GM18870 (cell line): ENCODE data around the gene ARAP1.

Experiments used
- ATAC-seq: cut with Tn5 transposase; IDR thresholded peaks from one replicate; pipeline ENCODE4 v1.9.1; 2021; ENCODE audit warnings: moderate library complexity; ENCODE audit not compliant: unreplicated experiment

ARAP1 gene

DNA sequence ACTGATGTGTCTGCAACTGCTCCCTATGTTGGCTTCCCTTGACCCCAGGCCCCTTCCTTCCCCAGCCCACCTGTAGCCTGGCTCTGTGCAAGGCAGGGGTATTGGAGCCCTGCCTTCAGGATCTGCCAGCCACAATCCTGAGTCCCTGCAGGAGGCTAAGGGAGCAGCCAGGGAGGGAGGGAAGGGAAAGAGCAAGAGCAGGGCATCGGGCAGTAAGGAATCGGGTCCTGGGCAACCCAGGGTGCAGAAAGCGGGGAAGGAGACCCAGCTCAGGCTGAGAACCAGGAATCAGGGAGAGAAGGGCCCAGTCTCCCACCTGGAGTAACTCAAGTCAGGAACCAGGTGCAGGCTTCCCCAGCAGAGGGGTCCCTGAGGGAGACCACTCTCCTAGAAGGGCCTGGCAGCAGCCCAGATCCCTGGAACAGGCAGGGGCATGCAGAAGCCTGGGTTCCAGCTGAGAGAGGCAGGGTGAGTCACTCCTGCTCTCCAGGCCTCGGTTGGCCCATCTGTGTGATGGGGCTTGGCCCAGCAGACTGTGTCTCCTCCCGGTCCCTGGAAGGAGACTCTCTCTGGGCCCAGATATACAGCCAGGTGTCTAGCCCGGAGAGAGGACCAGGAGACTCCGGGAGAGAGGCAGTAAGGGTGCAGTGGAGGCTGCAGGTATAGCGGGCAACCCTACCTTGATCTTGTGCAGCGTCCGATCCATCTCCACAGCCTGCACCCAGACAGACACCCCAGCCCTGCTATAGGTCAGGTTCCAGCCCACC, 28.3 kb upstream of the ARAP1 start:
- ATAC-seq = no peak

DNA sequence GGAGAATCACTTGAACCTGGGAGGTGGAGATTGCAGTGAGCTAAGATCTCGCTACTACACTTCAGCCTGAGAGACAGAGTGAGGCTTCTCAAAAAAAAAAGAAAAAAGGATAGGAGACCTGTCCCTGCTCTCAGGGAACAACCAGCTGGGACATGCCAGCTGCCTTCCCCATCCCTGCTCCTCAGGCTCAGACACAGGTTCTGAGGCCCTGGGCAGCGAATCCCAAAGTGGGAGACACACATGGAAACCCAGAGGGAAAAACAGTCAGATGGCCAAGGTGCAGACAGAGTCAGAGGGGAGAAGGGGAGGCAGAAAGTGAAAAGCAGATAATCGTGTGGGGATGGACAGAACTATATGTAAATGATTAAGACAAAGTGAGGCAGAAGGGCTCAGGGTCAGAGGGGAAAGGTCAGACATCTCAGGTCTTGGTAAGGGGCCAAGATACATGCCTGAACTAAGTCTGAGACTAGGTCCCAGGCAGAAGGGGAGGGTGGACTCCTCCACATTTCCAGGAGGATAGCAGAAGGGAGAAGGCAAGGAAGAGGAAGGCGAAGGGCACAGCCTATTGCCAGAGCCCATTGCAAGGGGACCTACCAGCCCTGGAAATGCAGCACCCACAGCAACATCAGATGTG, 27.4 kb upstream of the ARAP1 start:
- ATAC-seq = no peak

DNA sequence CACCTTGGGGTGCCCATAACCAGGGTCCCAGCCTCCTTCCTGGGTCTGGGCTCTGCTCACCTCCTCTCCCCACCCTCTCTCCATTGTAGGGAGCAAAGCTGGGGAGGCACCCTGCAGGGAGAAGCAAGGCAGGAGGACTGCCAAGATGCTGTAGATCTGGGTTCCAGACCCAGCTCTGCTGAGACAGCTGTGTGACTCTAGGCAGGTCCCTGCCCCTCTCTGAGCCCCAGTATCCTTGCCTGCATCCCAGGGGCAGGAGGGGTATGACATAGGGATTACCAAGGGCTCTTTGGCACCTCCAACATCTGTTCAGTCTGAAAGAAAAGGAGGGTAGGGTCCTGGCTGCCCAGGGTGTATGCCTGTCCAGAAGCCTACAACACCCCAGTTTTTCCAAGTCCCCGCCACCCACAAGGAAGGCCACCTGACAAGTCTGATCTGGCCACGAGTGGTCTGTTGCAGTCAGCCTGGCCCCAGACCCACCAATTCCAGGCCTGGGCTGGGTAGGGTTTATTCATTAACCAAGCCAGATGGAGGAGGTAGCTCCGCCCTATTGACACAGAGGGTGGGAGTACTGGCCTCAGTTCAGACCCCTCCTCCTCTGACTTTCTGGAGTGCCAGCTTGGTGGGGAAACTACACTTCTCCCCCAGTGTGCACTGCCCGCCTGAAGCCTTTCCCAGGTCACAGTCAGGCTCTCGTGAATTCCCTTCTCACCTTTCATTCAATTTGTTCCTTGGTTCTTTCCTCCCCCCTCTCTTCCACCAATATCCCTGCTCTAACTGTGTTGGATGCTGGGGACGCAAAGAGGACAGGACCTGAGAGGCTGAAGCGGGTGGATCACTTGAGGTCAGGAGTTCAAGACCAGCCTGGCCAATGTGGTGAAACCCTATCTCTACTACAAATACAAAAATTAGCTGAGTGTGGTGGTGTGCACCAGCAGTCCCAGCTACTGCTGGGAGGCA, 26.6 kb upstream of the ARAP1 start:
- ATAC-seq = no peak

DNA sequence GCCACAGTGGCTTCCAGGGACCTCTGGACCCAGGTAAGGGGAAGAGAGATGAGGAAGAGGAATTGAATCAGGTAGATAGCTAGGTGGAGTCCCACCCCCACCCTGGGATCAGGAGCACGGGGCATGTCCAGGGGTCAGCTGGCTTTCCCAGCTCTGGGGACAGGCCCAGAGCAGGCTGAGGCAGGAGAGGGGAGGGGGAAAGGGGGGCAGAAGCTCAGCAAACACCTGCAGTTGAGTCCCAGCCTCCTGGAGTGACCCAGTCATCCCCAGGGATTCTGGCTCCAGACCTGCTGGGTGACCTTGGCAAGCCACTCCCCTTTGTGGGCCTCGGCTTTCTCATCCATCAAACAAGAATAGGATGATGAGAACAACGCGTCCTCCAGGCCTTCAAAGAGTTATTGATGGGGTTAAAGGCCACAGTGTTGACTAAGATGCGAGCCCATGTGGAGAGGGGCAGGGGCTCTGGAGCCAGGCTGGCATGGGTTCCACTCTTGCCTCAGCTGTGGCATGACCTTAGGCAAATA, 25.6 kb upstream of the ARAP1 start:
- no peak for ATAC-seq

DNA sequence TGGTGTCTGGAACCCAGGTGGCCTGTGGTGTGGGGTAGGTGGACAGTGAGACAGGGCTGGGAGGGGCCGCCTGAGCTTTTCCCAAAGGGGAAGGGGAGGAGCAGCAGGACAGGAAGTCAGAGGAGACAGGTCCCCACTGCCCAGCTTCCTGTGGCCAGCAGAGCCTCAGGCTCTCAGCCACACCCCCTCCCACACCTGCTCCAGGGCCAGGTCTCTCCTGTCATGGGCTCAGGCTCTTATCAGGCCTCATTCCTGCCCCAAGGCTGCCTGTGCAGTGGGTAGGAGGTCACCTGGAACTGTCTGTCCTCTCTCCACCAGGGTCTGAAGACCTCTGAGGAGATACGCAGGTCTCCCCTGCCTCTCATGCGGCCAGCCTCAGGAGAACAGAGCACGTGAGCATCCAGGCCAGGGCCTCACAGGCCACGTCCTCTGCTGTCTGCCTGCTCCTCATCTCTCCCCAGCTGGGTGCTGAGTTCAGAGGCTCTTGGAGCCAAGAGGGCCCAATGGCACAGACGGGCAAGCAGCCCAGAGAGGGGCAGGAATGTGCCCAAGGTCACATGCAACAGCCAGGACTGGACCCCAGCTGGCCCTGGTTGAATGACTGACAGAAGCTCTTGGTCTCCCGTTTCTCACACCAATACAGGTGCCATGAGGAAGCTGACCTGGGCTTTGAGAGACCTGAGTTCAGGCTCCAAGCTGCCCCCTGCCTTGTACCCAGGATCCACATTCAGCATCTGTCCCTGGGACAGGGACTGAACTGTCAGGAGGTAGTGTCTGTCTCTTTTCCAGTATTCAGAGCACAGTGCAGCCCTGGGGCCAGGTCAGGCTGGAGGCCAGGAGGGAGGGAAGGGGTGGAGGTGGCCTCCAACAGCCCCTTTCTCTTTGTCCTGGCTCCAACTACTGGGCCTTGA, 24.9 kb upstream of the ARAP1 start:
- ATAC-seq = no peak

DNA sequence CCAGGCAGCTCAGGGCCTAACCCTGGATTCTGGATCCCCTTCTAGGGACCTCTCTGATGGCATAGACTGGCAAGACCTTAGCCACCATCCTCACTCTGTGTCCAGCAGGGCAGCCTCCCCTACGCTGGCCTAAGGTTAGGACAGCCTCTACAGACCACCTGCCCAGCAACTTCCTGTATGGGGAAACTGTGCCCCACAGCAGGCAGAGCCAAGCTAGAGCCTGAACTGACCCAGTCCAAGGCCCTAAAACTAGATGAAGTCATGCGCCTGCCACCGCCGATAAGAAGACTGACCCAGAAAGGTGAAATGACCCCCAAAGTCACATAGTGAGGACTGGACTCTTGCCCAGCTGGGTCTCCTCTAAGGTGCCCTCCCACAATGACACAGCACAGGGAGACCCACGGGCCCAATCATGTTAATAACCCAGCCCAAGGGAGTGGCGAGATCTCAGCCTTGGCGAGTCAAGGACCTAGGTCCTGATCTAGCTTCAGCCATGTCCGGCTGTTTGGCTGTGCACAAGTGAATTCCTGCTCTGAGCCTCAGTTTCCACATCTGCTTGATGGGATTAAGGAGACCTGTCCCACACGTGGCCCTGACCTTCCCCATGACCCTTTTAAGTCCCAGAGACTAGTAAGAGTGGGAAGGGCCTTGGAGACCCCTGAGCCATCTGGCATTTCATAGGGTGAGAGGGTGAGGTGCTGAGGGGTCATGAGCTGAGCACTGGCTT, 24.1 kb upstream of the ARAP1 start:
- no peak for ATAC-seq

DNA sequence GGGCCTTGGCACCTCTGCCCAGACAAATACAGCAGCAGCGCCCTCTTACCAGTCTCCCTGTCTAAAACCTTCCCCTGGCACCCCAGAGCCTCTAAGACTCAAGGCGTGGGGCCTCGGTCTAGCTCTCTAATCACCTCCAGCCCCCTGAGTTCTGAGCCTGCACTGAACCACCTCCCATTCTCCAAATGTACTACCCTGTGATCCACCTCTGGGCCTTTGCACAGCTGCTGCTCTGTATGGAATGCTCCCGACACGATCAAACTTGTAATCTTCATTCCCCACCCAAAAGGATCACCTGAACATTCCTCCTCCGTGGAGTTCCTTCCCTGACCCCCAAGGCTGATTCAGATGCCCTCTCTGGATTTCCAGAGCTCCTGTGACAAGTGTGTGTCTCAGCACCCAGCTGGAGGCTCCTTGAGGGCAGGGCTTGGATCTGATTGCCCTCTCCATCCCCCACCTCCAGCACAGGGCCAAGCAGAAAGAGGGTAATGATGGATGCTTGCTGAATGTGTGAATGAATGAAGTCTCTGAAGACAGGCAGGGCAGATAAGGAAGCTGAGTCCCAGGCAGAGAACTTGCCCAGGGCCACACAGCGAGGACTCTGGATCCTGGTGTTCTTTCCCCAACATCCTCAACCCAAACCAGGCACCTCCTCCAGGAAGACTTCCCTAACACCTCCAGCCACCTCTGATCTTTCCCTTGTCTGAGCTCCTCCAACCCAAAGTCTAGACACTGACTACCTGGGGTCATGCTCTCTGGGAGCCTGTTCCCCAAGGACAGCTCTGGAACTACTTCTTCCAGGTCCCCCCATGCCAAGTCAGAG, 23.3 kb upstream of the ARAP1 start:
- no peak for ATAC-seq

DNA sequence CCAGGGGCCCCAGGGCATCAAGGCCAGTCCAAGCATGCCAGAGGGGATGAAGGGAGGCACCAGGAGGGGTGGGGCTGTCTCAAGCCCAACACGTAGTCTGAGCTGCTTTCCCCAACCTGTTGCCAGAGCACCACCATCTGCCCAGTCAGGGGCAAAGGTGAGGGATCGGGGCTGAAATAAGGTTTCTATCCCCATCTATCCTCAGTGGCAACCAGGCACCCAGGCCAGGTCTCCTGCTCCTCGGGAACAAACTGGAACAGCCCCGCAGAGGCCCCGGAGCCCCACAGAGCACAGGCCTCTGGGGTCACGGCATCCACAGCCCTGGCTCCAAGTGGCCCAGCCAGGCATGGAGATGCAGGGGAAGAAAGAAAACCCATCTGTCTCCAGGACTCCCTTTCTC, 22.3 kb upstream of the ARAP1 start:
- ATAC-seq = no peak

DNA sequence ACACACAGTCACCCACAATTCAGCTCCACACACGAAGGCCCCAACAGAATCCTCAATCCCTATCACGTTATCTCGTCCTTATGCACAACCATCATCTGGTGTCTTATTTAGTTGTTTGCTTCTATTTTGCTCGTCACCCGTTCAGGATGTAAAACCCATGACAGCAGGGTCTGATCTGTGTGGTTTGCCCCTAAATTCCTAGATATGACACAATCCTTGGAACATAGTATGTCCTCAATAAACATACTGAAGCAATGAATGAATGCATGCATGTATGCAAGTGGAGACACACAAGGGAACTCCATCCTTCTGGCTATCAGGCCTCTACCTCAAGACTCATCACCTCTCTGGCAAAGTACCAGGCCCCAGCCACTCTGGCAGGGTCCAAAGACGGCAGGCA, 21.5 kb upstream of the ARAP1 start:
- ATAC-seq = no peak

DNA sequence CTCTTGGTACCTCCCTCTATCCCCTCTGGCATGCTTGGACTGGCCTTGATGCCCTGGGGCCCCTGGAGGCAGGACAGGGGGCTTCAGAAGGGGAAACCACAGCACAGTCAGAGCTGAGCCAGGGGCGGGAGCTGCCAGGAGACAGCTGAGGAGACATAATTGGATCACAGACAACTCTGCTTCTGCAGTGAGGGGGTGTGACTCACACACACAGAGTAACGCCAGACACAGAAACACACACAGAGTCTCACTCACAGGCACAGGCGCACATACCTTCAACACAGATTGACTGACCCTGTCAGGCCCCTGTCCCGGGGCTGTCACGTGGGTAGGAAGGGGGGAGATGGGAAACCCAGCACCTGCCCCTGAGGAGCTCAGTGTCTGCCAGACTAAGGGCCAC, 21.1 kb upstream of the ARAP1 start:
- no peak for ATAC-seq

DNA sequence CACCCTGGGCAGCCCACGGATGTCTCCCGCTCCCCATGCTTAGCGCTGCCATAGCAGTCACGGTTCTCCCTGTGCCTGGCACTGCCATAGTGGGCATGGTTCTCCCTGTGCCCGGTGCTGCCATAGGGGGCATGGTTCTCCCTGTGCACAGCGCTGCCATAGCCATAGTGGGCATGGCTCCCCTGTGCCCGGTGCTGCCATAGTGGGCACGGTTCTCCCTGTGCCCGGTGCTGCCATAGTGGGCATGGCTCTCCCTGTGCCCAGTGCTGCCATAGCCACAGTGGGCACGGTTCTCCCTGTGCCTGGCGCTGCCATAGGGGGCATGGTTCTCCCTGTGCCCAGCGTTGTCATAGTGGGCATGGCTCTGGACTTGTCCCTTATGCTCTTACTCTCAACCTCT, 19.9 kb upstream of the ARAP1 start:
- ATAC-seq = no peak

DNA sequence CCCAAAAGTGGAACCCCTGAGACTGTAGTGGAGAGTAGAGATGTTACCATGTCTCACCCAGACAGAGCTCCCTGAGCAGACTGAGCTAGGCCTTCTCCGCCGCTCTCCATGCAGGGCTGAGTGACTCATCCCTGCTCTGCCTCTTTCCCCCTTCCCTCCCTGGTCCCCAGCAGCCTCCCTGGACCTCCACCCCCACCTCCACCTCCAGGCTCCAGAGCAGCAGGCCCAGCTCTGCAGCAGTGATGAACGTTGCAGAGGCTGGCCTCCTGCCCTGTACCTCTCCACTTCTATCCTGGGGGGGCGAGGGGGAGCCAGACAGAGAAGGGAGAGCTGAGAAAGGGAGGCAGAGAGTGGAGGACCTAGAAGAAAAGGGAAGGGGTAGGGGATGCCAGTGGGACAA, 19.3 kb upstream of the ARAP1 start:
- no peak for ATAC-seq

DNA sequence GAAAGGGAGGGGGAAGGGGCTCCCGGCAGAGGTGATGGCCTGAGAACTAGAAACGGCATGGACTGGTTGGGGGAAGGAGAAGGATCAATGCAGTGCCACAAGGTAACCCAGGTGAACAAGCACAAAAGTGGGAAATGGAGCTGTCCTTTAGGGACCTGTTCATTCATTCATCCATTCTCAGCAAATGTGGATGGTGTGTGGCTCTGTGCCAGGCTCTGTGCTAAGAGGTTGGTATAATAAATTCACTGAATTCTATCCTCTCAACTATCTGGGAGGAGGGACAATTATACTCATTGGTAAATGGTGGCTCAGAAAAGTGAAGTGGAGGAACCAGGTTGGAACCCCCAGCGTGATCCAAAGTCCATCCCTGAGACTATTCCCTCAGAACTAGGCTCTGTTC, 18.6 kb upstream of the ARAP1 start:
- no peak for ATAC-seq

DNA sequence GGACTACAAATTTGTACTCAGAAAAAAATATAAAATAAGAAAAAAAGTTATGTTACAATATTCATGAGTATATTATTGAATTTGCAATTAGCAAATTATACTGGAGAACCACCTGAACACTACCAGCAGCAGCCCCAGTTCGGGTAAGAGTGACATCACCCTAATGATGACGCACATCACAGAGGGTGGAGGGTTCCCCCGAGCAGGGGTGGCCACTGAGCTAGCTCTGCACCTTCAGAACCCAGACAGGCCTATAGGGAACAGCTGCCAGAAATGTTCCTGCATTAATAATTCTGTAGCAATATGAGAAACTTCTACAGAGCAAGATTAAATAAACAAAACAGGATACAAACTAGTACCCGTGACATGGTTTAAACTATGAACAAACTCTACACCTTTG, 17.5 kb upstream of the ARAP1 start:
- no peak for ATAC-seq

DNA sequence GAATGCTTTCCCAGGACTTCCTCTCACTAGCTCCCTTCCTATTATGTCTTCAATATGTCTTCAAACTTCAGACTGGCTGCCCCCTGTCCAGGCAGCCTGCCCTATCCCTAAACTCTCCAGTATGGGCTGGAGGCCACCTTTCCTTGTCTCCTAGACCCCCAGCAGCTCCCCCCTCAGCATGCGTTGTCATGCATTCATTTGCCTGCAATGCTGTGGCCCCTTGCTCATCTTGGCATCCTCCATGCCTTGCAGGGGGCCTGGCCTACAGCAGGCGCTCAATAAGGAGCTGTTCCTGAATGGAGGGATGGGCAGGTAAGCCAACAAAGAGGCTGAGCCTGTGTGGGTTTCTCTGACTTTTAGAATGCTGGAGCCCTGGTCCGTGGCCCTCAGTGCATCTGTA, 16.4 kb upstream of the ARAP1 start:
- ATAC-seq = no peak

DNA sequence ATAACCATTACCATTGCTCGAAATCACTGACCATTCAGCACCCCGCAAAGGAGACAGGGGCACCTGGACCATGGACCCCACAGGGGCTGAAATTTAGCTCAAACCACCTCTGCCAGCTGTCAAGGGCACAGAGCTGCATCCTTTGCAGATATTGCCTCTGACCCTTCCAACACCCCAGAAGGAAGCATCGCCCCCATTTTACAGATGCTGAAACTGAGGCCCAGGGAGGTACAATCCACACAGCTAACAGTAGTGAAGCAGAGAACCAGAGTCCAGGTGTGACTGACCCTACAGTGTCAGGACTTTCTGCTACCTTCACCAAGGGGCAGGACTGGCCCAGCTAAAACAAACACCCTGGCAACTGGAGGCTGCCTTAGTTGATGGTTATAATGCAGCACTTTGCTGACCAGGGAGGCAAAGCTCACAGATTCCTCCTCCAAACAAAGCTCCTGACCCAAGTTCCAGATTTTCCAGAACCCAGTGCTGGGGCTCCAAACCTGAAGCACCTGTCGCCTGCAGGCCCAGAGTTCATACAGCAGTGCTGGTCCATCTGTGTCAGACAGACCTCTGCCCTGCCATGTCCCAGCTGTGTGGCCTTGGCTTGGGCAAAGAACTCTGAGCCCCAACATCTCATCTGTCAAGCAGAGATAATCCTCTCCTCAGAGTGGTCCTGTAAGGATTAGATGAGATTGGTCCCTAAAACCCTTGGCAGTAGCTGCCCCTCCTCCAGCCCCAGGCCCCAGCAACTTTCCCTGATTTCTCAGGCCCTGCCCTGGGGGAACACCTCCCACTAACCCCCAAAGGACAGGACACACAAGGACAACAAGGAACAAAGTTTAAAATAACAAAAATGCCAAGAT, 15.2 kb upstream of the ARAP1 start:
- no peak for ATAC-seq

DNA sequence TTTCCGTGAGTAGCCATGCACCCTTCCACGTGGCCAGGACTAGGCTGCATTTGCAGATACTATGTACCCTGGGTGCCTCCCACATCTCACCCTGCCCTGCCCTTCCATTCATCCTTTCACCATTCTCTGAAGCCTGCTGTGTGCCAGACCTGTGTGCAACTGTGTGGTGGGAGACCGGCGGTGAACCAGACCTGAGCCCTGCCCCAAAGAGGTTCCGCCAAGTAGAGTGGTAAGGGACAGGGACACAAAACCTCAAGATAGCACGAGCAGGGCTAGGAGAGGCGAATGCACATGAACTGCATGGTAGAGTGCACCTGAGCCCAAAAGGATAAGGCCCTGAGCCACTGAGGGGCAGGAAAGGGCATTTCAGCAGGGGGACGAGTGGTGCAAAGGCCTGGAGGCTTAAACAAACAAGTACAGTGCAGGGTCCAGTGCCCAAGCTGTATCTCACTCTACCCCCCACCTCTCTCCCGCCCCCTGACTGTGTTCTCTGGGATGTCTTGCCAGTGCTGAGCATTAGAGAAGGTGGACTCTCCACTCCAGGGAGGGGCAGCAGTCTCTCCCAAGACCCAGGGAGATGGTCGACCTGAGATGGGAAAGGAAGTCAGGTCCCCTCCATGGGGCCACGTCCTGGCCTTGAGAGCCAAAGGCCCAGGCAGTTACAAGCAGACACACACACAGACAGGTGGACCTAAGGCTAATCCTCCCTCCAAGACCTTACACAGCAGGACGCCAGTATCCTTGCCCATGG, 14.1 kb upstream of the ARAP1 start:
- no peak for ATAC-seq
